GM12878 (cell line): ENCODE data around the gene PIGL. TPM values are rescaled to one million over a fixed set of nuclear protein-coding genes. Genes with fewer than 3 reads are reported as not detected.

Experiments used
- ATAC-seq: fragments of 200-7000 bp; cut with Tn5 transposase; 3 replicates; pipeline ENCODE4 v1.9.1; 2020; ENCODE audit warnings: mild to moderate bottlenecking, moderate library complexity
- BruUV-seq: library from RNA; stranded (reverse); fragments of 400-500 nt; replicated peaks from 2 replicates; lab custom pipeline; 2021; lab: Mats Ljungman, UMichigan
- CTCF ChIA-PET: fragments of 300-600 bp; sonication (Branson Sonifier 250); formaldehyde crosslinking; extraction: SDS; loops from one replicate; lab custom pipeline; 2021; ENCODE audit warnings: inconsistent platforms; lab: Yijun Ruan, JAX
- POLR2A ChIA-PET: fragments of 350-600 bp; formaldehyde crosslinking; extraction: SDS; loops from one replicate; lab custom pipeline; 2021; ENCODE audit warnings: inconsistent platforms; lab: Charles Lee
- RAD21 ChIA-PET: fragments of 300-600 bp; sonication (Branson Sonifier 250); formaldehyde crosslinking; loops from one replicate; lab custom pipeline; 2023; ENCODE audit warnings: antibody characterized with exemption; ENCODE audit not compliant: unreplicated experiment; lab: Charles Lee
- SMC1A ChIA-PET: fragments of 300-600 bp; sonication (Branson Sonifier 250); formaldehyde crosslinking; loops from one replicate; lab custom pipeline; 2023; ENCODE audit not compliant: unreplicated experiment, uncharacterized antibody; lab: Charles Lee
- DNase-seq: peaks from one replicate; pipeline ENCODE4 v3.0.0-alpha.2; 2011; ENCODE audit warnings: low read depth, low spot score
- FAIRE-seq: peaks from 3 replicates; lab custom pipeline; 2011; peaks lifted over from hg19 to GRCh38; lab: Jason Lieb, UNC
- H2AFZ ChIP-seq: 2 replicates; pipeline ENCODE4 v1.6.0; 2011; ENCODE audit warnings: low read depth, low read length, control low read depth; ENCODE audit not compliant: control insufficient read depth
- H3K27ac ChIP-seq: 2 replicates; pipeline ENCODE4 v1.5.1; 2011; ENCODE audit warnings: control low read depth; ENCODE audit not compliant: control insufficient read depth, insufficient read depth
- H3K27me3 ChIP-seq, 2 experiments: replicated peaks in 1 of 2; 2 replicates each; pipeline versions ENCODE4 v1.6.0 to v1.6.1; 2011; ENCODE audit warnings: low read length in 1 of 2; ENCODE audit not compliant: control insufficient read depth in 2 of 2, insufficient read depth in 2 of 2
- H3K36me3 ChIP-seq, 2 experiments: 2 replicates each; pipeline ENCODE4 v1.5.1; 2011; ENCODE audit warnings: low read length in 1 of 2; ENCODE audit not compliant: control insufficient read depth in 2 of 2, insufficient read depth in 2 of 2
- H3K4me1 ChIP-seq: 2 replicates; pipeline ENCODE4 v1.6.1; 2011; ENCODE audit warnings: mild to moderate bottlenecking, low read length, moderate library complexity, mixed read lengths; ENCODE audit not compliant: control insufficient read depth, insufficient read depth
- H3K4me2 ChIP-seq: 2 replicates; pipeline ENCODE4 v1.6.0; 2011; ENCODE audit warnings: control low read depth; ENCODE audit not compliant: control insufficient read depth, insufficient read depth
- H3K4me3 ChIP-seq: fragments of 200-600 bp; sonication (generic); 2 replicates; pipeline ENCODE4 v1.5.1; 2016
- H3K79me2 ChIP-seq: 2 replicates; pipeline ENCODE4 v1.6.0; 2011; ENCODE audit warnings: low read length; ENCODE audit not compliant: control insufficient read depth, insufficient read depth
- H3K9ac ChIP-seq: 2 replicates; pipeline ENCODE4 v1.8.0; 2011; ENCODE audit warnings: low read length, control low read depth, mixed read lengths; ENCODE audit not compliant: control insufficient read depth, insufficient read depth
- H3K9me3 ChIP-seq: replicated peaks from 3 replicates; pipeline ENCODE4 v1.5.1; 2011; ENCODE audit warnings: mild to moderate bottlenecking, low read length; ENCODE audit not compliant: control insufficient read depth, insufficient read depth
- H4K20me1 ChIP-seq: 2 replicates; pipeline ENCODE4 v1.6.0; 2011; ENCODE audit not compliant: control insufficient read depth, insufficient read depth
- IKZF2 ChIP-seq, 2 experiments: fragments of 450-650 bp; IDR thresholded peaks; 2 replicates each; pipeline ENCODE4 v1.6.1; 2017; ENCODE audit warnings: mild to moderate bottlenecking in 2 of 2, moderate library complexity in 2 of 2
- WGBS: methylation state at CpG from one replicate; pipeline ENCODE4 v1.1.6; 2016; ENCODE audit warnings: low lambda C conversion rate; ENCODE audit not compliant: insufficient replicate concordance, insufficient coverage; ENCODE audit errors: missing lambda C conversion rate; 5-methylcytosine and 5-hydroxymethylcytosine counted together
- in situ Hi-C: fragments of 300-500 bp; cut with MboI; formaldehyde crosslinking; loops from 9 replicates; pipeline ENCODE4 v1.14.3; 2018; ENCODE audit warnings: mixed read lengths
- intact Hi-C: fragments of 100-400 bp; cut with micrococcal nuclease; formaldehyde crosslinking; loops from one replicate; pipeline ENCODE4 v1.14.2; 2022; ENCODE audit not compliant: unreplicated experiment
- polyA plus RNA-seq, 11 experiments: library from polyadenylated mRNA; depleted of rRNA in 4 of 11; unstranded in 6 of 11; stranded (reverse) in 5 of 11; fragments of >200 nt; fragmentation: Nextera tagmentation in 4 of 11; fragmentation: Illumina TruSeq in 1 of 11; extraction: Ambion mirVana in 4 of 11; extraction: Trizol in 1 of 11; gene quantifications; 1 replicate in 1 of 11; 2 replicates in 10 of 11; pipeline versions ENCODE4 v1.2.1 to v1.2.3, GENCODE V29; 2011 to 2016; ENCODE audit warnings: inconsistent platforms in 2 of 11, missing spikeins in 2 of 11, low read depth in 1 of 11
- total RNA-seq, 4 experiments: library from RNA; depleted of rRNA in 3 of 4; stranded (reverse); fragments of >200 nt in 3 of 4; fragmentation: Illumina TruSeq in 1 of 4; extraction: Trizol in 1 of 4; gene quantifications; 2 replicates each; pipeline versions ENCODE4 v1.2.1 to v1.2.3, GENCODE V29; 2013 to 2021
- TF ChIP-seq, protein P1 (sequence below): IDR thresholded peaks from 2 replicates; pipeline ENCODE4 v1.6.1; 2012; ENCODE audit warnings: low read length, inconsistent platforms

PIGL gene
- total and polyA plus RNA-seq, 10 of the 15 experiments (the other 5 are each of a cell fraction or from before 2014, with no cell fraction given): 25.9 to 52.5 (median 30.2) TPM

DNA sequence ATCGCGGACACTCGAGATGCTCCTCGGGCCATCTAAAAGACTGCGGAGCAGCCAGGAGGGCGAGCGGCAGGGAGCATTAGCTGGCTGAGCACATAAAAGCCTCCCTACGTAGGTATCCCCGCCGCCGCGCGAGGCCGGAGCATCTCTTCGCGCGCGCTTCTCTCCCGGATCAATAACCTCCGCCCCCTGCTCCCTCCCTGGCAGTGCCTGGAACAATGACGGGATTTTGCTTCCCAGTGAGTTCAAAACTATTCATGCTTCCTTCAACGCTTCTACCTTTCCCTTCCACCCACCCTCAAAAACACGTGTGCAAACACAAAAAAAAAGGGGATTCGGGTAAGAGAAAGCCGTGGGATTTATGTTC is 135.3 kb downstream of the PIGL start:
- Histone ChIP-seq H3K27me3 (no peaks in the 10 kb centered on the region), H3K9me3 (no peaks in the 10 kb centered on the region), H3K79me2 (peaks cover 23% of the 10 kb centered on the region), H3K4me2 (peak overlapping the region; percentile 61), H4K20me1 (no peaks in the 10 kb centered on the region), H3K27ac (peak overlapping the region; percentile 61), H3K9ac (peak overlapping the region; percentile 71), H3K36me3 (peaks cover 3 to 7% of the 10 kb centered on the region in 2 experiments; a peak in 1 of 4 replicates), H2AFZ (peak overlapping the region; percentile 82), H3K4me3 (peak overlapping the region; percentile 83), H3K4me1 (peaks cover 3% of the 10 kb centered on the region; the same call in 1 of the 2 replicates)
- no TSS peak for BruUV-seq
- ChIA-PET CTCF (interaction anchor here (0.8 to 8.2 kb wide), 14 partner anchors 10 to 280 kb away, joined by 3 to 88 read pairs (median 4); no protein-coding TSS in a partner anchor), SMC1A (interaction anchor here (0.7 to 4.3 kb wide), 8 partner anchors 8 to 169 kb away, joined by 3 to 28 read pairs (median 5); no protein-coding TSS in a partner anchor), RAD21 (interaction anchor here (0.6 to 3.0 kb wide), 9 partner anchors 11 to 139 kb away, joined by 3 to 15 read pairs (median 6); partner anchors contain the start of gene TRPV2), POLR2A (interaction anchor here (0.9 to 2.0 kb wide), 5 partner anchors 25 to 136 kb away, joined by 3 to 8 read pairs (median 3); no protein-coding TSS in a partner anchor)
- 0 out of 4 replicates have a peak, but pooled peaks of 1 of the 2 experiments have one; percentile 16 for TF ChIP-seq IKZF2 (IDR thresholded peaks at IDR 0.05)
- TF ChIP-seq, protein P1, sequence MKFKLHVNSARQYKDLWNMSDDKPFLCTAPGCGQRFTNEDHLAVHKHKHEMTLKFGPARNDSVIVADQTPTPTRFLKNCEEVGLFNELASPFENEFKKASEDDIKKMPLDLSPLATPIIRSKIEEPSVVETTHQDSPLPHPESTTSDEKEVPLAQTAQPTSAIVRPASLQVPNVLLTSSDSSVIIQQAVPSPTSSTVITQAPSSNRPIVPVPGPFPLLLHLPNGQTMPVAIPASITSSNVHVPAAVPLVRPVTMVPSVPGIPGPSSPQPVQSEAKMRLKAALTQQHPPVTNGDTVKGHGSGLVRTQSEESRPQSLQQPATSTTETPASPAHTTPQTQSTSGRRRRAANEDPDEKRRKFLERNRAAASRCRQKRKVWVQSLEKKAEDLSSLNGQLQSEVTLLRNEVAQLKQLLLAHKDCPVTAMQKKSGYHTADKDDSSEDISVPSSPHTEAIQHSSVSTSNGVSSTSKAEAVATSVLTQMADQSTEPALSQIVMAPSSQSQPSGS: no peak
- no peak for DNase-seq
- peak; percentile 63 for ATAC-seq
- intact Hi-C loops (loop anchor here (2.0 kb wide), 1 partner anchor 65 kb away; no protein-coding TSS in a partner anchor), in situ Hi-C loops (no loop called here)
- under 1% methylated on average over 25 of the region's 25 CpGs for WGBS
- no peak for FAIRE-seq
